Measurements from ENCODE around the gene LENG1.

DNA sequence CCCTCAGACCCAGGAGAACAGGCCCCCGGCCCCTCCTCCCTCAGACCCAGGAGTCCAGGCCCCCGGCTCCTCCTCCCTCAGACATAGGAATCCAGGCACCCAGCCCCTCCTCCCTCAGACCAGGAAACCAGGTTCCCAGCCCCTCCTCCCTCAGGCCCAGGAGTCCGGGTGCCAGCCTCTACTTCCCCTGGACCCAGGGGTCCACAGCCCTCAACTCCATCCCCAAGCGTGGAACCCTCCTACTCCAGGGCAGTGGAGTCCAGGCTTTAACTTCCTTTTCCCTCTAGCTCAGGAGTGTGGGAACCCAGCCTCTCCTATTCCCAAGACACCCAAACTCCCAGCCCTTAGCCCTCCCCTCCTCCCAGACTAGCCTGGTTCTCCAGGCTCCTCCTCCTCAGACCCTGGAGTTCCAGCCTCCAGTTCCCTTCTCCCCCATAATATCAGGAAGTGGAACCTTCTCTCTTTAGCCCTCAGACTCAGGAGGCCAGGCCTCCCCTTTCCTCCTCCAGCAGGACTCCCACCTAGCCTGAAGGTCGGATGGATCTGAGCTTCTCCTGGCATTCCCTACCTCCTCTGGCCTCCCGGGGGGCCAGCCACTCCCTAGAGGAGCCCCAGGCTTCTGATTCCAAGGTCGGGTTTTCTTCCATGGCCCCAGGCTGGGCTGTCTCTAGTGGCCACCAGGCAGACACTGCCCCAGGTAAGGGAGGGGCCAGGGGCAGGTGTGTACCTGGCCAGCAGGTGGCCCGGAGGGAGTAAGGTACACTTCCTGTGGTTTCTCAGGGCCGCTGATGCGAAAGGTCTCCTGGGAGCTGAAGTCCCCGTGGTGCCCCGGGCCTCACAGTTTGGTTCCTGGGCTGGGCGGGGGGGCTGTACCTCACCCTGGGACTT is 13.2 kb upstream of the LENG1 start, which contains the start of gene TMC4:
- TF ChIP-seq TAF1 (IDR thresholded peaks at IDR 0.05; ENCODE audit: low read depth) (no peak), CEBPB (IDR thresholded peaks at IDR 0.05) (no peak), ZBTB7A (IDR thresholded peaks at IDR 0.05; ENCODE audit: low read depth) (no peak), FOXM1 (IDR thresholded peaks at IDR 0.05; ENCODE audit: borderline replicate concordance, low read depth) (no peak), YY1 (IDR thresholded peaks at IDR 0.05; ENCODE audit: low read depth) (0 out of 2 replicates have a peak, but pooled peaks have one; percentile 60), CREB1 (IDR thresholded peaks at IDR 0.05; ENCODE audit: low read depth) (0 out of 2 replicates have a peak, but pooled peaks have one; percentile 32), RAD21 (IDR thresholded peaks at IDR 0.05; ENCODE audit: low read depth) (no peak), EP300 (IDR thresholded peaks at IDR 0.05; ENCODE audit: borderline replicate concordance) (0 out of 2 replicates have a peak, but pooled peaks have one; percentile 10), NFIC (IDR thresholded peaks at IDR 0.05) (no peak)
- TF ChIP-seq, protein P1, sequence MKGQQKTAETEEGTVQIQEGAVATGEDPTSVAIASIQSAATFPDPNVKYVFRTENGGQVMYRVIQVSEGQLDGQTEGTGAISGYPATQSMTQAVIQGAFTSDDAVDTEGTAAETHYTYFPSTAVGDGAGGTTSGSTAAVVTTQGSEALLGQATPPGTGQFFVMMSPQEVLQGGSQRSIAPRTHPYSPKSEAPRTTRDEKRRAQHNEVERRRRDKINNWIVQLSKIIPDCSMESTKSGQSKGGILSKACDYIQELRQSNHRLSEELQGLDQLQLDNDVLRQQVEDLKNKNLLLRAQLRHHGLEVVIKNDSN (IDR thresholded peaks at IDR 0.05), result peak; percentile 41; the same call in 1 of the 2 replicates
- TF ChIP-seq, protein P2, sequence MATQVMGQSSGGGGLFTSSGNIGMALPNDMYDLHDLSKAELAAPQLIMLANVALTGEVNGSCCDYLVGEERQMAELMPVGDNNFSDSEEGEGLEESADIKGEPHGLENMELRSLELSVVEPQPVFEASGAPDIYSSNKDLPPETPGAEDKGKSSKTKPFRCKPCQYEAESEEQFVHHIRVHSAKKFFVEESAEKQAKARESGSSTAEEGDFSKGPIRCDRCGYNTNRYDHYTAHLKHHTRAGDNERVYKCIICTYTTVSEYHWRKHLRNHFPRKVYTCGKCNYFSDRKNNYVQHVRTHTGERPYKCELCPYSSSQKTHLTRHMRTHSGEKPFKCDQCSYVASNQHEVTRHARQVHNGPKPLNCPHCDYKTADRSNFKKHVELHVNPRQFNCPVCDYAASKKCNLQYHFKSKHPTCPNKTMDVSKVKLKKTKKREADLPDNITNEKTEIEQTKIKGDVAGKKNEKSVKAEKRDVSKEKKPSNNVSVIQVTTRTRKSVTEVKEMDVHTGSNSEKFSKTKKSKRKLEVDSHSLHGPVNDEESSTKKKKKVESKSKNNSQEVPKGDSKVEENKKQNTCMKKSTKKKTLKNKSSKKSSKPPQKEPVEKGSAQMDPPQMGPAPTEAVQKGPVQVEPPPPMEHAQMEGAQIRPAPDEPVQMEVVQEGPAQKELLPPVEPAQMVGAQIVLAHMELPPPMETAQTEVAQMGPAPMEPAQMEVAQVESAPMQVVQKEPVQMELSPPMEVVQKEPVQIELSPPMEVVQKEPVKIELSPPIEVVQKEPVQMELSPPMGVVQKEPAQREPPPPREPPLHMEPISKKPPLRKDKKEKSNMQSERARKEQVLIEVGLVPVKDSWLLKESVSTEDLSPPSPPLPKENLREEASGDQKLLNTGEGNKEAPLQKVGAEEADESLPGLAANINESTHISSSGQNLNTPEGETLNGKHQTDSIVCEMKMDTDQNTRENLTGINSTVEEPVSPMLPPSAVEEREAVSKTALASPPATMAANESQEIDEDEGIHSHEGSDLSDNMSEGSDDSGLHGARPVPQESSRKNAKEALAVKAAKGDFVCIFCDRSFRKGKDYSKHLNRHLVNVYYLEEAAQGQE (IDR thresholded peaks at IDR 0.05; ENCODE audit: low read depth), result no peak

All from Ishikawa (cell line).